ENCODE results near the gene RANBP9.

The RANBP9 gene

DNA sequence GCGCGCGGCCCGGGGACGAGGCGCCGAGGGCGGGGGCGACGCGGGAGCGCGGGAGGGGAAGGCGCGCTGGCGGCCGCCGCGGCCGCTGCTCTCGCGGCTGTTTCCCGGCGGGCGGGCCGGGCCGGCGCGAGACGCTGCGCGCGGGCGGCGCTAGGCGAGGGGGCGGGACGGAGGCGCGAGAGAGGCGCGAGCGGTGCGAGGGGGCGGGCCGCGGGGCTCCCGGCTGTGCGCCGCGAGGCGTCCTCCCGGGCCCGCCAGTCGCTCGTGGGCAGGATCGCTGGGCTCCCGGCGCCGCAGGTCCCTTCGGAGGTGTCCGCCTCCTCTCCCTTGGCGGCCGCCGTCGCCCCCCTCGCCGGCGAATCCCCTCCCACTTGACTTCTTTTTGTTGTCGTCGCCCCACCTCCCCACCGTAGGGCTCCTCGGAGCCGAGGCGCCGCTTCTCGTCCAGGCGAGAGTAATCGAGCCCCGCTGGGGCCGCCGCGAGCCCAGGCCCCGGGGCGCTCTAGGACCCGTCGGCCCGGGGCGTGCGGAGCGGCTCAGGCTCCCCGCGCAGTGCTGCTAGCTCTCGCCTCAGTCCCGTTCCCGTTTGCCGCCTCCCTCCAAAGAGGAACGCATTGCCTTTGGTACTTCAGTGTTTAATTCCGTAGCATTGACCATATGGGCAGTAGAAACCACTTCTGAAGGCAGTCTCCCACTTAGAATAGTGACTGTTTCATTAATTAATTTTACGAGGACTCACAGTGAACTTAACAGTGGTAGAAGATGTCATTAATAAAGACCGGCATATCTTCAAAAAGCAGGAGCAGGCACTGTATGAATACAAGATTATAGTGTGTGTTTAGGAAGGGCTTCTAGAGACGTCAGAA, at the start of gene RANBP9:
RANBP9 (minus strand) TSS at position 103 of the 866 bp plus-strand sequence. CDS start 330 bp downstream, outside the sequence.
- DNase-seq: peak; percentile 66 to 85

DNA sequence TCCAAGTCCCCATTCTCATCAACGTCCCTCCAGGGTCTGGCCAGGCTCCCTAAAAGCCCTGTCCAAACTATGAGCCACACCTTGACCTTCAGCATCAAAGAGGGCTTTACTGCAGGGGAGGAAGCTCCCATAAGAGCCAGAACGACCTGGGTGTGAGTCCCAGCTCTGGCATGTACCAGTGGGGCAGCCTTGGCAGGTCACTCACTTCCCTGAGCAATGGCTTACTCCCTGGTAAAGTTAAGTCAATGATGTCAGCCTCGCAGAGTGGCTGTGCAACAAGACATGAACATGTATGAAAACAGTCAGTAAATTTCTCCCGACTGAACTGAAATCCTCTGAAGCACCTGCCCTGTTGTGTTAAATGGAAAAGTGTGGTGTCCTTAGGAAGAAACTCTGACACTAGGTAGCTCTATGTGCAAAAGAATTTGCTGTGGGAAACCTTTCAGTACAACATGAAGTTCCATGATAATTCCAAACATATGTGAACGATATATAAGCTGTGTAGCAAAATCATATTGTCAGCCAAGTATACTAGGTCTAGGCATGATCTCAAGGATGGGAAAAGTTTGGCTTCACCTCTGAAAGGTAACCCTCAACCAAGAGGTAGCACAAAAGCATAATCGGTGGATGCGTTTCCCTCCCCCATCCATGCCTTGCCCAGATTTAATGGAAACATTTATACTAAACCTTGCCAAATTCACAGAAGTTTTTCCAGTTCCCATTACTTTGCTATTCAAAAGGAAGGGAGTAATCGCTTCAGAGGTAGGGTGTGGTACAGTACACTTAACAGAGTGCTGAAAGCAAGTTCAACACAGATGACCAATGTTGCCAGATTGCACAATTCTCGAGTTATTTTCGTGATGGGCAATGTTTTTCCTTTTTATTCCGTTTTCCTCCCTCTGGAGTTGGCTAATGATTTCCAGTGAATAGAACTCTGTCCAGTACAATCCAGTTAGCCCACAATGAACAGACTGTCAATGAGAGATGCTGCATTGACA, 49.0 kb upstream of the RANBP9 start:
- no peak for DNase-seq

DNA sequence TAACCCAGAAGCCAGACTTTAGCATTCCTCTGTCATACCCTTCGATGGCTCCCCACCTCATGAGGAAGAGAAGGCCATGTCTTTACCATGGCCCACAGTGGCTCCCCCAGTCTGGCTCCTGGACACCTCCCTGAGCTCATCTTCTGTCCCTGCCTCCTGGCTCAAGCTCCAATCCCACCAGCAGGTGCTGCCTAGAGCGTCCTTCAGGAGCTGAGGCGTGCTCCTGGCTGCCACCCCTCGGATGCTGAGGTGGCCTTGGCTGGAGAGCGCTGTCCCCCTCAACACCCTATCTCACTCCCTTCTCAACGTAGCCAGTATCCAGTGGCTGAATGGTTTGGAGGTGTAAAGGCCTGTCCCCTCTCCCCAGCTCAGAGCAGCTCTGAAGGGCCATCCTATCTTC, 47.4 kb upstream of the RANBP9 start:
- no peak for DNase-seq

DNA sequence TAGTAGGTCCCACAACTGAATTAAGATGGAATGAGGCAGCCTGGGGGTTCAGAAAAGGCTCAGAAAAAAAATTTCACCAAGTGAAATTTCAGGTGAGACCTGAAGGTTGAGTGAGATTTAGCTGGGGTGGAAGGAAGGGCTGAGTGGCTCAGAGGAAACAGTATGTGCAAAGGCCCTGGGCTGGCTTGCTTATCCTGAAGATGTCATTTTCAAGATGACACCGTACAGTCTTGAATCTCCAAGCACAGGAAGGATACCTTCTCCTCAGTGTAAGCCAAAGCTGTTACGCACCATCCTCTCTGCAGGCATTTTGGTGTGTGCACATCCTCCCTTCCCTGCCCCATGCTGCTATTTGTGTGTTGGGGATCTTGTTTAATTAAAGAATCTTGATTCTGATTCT, 43.0 kb upstream of the RANBP9 start:
- no peak for DNase-seq

DNA sequence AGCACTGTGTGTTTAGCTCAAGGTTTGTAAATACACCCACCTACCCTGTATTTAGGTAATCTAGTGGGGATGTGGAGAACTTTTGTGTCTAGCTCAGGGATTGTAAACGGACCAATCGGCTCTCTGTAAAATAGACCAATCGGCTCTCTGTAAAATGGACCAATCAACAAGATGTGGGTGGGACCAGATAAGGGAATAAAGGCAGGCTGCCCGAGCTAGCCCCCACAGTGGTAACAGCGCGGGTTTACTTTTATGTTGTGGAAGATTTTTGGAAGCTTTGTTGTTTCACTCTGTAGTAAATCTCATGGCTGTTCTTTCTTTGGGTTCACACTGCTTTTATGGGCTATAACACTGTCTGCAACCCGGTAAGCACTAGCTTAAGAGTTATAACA, 32.1 kb upstream of the RANBP9 start:
- DNase-seq: no peak

DNA sequence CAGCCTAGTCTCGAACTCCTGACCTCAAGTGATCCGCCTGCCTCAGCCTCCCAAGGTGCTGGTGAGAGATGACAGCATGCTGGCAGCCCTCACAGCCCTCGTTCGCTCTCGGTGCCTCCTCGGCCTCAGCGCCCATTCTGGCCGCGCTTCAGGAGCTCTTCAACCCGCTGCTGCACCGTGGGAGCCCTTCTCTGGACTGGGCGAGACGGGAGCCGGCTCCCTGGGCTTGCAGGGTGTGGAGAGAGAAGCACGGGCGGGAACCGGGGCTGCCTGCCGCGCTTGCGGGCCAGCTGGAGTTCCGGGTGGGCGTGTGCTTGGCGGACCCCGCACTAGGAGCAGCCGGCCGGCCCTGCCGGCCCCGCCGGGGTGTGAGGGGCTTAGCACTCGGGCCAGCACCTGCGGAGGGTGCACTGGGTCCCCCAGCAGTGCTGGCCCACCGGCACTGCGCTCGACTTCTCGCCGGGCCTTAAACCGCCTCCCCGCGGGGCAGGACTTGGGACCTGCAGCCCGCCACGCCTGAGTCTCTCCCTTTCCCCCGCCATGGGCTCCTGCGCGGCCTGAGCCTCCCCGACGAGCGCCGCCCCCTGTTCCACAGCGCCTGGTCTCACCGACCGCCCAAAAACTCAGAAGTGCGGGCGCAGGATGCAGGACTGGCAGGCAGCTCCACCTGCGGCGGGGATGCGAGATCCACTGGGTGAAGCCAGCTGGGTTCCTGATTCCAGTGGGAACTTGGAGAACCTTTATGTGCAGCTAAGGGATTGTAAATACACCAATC, 31.5 kb upstream of the RANBP9 start:
- no peak for DNase-seq

DNA sequence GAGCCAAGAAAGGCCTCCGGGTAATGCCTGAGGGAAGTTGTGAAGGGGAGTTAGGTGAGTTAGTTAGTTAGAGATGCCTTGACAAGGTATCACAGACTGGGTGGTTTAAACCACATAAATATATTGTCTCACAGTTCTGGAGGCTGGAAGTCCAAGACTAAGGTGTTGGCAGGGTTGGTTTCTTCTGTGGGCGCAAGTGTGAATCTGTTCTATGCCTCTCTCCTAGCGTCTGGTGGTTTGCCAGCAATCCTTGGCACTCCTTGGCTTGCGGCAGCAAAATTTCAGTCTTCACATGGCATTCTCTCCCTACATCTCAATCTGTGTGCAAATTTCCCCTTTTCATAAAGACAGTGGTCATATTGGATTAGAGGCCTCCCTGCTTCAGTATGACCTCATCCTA, 29.7 kb upstream of the RANBP9 start:
- no peak for DNase-seq

DNA sequence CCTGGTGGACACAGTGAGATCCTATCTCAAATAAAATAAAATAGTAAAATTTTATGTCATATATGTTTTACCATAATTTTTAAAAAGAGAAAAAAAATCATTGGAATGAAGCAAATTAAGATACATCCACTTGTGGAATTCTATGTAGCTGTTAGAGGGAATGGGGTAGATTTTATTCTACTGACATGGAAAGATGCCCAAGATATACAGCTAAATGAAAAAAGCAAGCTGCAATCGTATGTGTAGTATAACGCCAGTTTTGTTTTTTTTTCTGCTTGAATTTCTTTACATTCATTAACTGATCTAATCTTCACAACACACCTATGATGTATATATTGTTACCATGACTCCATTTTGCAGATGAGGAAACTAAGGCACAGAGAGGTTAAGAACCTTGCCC, 23.4 kb upstream of the RANBP9 start:
- DNase-seq: no peak

DNA sequence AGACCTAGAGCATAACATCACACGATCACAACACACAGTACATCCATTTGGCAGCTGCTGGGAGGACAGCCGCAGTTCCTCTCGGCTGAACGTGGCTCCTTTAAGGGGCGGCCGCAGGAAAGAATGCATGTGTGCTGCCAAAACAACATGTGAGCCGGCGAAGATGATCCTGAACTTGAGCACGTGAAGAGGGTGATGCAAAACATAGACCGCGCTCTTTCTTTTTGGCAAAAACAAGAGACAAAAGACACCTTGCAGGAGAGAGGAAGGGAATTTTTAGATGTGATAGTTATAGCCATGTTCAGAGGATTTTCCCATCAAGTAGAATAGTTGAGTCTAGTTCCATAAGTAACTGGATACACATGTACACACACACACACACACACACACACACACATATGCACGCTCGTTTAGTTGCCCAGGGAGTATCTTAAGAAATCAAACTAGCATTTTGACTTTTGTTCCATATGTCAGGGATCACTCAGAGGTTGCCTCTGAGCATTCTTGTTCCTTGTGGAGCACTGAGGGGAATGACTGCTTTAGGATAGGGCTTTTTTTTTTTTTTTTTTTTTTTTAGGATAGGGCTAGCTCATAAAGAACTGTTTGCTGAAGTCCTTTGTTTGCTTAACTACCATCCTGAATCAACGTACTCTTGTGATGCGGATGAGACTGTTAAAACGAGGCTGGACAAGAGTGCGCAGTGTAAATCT, 21.7 kb upstream of the RANBP9 start:
- peak; percentile 32 to 42 for DNase-seq

DNA sequence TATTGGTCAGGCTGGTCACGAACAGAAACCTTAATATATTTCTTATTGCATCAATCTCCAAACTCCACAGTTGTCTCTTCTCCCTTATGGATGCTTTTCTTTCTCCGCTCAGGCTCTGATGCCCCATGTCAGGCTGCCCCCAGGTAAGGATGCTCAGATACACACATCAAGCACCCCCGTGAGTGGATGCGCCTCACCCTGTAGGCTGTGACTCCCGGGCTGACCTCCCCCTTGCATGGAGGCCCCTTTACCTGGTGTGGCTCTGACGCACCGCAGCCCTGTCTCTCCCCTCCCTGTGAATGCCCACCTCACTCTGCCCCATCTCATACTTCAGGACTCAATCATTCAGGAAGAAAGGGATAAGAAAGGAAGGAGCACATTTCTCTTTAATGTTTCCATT, 19.1 kb upstream of the RANBP9 start:
- DNase-seq: no peak

DNA sequence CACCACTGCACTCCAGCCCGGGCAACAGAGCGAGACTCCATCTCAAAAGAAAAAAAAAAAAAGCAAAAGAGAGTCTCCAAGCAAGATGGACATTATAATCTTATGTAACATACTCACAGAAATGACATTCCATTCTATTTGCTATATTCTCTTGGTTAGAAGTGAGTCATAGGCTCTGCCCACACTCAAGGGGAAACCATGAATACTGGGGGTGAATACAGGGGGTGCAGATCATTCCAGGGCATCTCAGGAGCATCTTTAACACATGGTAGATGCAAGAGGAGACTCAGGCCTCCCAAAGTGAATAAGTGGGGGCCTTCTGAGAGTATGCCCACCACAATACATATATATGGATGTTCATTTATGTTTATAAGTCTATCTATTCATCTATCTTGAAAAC, 18.3 kb upstream of the RANBP9 start:
- no peak for DNase-seq

DNA sequence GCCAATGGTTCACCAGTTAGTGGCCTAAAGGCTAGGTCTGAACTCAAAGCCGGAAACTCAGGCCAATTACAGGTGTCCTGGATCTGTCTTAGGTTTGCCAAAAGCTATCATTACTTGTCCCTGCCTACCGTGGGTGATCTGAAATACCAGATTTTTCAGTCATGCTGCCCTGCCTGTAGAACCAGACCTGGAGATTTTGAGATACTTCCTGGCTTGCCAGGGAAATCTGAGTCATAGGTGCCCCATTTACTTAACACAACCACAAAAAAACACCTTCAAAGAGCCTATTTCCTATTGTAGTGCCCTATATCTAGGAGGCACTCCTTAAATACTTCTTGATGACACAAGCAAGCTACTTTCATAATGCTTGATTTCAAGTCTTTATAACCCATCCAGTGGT, 13.9 kb upstream of the RANBP9 start:
- DNase-seq: no peak

DNA sequence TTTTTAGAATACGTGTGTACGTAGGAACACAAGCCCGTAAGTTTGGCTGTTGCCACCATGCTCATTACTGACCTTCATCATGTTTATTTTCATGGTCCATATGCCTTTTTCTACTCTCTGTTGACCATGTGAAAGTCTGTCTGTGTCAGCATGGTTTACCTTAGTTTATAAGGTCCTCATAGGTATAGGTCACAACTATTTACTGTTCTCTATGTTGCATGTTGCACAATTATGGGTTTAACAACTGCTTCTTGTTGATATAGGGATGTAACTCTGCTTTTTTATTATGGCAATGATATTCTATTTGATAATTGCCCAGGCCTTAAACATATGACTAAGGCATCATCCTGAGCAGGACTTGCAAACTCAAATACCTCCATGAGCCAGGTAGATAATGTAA, 13.4 kb upstream of the RANBP9 start:
- DNase-seq: no peak

DNA sequence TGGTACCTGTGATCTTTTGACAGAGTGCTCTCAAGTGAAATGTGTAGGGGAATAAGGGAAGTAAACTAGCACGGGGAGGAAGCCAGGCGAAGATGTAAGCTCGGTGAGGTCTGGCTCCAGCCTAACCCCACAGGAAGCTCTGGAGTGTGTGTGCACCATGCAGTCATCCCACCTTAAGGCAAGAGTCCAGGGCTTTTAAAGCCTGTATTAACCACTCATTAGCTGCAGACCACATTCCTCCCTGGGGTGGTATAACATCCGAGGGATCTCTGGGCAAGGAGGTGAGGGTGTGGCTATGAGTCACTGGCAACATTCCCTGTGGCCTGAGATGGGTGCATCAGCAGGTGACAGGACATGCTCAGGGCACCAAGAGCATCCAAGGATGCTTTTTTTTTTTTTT, 12.5 kb upstream of the RANBP9 start:
- DNase-seq: no peak

DNA sequence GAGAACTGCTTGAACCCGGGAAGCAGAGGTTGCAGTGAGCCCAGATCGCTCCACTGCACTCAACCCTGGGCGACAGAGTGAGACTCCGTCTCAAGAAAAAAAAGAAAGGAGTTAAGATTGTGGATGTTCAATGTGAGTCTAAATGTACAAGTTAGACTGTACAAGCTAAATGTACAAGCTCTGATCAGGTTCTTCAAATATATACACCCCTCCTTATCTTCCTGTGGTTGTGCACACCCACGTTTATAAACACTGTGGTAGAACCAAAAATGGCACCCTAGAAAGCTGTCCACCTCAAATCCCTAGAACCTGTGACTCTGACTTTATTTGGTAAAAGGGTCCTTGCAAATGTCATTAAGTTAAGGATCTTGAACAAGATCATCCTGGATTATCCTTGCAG, 11.2 kb upstream of the RANBP9 start:
- DNase-seq: no peak

DNA sequence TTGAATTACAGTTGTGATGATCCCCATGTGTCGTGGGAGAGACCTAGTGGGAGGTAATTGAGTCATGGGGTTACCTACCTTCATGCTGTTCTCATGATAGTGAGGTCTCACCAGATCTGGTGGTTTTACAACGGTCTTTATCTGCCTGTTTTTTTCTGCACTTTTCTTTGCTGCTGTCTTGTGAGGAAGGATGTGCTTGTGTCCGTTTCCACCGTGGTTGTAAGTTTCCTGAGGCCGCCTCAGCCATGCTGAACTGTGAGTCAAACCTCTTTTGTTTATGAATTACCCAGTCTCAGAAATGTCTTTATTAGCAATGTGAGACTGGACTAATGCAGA, 6.5 kb upstream of the RANBP9 start:
- no peak for DNase-seq

DNA sequence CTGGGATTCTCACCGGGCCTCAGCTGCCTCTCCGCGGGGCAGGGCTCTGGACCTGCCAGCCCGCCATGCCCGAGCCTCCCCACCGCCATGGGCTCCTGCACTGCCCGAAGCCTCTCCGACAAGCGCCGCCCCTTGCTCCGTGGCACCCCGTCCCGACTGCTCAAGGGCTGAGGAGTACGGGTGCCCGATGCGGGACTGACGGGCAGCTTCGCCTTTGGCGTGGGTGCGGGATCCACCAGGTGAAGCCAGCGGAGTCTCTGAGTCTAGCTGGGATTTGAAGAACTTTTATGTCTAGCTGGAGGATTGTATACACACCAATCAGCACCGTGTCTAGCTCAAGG, 5.3 kb upstream of the RANBP9 start:
- no peak for DNase-seq

DNA sequence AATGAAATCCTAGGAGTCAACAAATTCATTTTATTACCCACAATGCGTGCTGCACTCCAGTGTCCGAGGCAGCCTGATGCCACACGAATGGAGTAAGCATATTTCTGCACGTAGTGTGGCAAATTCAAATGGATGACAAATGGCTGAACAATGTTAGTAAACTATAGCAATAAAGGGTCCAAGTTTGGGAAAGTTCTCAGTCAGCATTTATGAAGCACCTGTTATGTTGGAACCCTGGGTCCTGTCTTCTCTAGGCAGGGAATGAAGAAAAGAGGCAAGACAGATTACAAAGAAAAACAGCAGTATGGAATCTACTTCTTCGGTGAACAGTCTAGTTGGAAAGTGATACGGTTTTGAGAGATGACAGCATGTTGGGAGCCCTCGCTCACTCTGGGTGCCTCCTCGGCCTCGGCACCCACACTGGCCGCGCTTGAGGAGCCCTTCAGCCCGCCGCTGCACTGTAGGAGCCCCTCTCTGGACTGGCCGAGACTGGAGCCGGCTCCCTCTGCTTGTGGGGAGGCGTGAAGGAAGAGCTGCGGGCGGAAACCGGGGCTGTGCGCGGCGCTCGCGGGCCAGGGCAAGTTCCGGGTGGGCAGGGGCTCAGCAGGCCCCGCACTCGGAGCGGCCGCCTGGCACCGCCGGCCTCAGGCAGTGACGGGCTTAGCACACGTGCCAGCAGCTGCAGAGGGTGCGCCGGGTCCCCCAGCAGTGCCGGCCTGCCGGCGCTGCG, 4.8 kb upstream of the RANBP9 start:
- no peak for DNase-seq

DNA sequence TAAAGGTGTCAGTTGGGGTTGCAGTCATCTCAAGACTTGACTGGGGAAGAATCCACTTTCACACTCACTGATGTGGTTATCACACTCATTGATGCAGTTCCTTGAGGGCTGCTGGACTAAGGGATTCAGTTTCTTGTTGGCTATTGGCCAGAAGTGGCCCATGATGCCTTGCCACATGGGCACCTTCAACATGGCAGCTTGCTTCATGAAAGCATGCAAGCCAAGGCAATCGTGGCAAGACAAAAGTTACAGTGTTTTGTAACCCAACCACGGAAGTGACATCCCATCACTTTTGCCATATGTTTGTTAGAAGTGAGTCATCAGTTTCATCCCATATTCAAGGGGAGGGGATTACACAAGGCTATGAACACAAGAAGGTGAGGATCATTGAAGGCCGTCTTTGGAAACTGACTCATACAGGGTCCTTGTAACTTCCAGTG, 3.8 kb upstream of the RANBP9 start:
- DNase-seq: no peak

DNA sequence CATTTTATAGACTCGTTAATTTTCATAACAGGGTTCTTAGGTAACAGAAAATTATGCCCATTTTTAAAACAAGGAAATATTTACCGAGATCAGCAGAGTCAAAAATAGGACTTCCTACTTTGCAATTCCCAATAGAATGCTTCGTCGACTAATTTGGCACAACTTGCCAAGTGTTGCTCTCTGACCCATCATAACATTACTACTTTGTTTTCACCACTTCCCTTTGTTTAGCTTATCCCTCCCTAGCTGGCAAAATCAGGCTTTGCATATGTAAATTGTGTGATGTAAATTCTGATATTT, 914 bp upstream of the RANBP9 start:
- no peak for DNase-seq

DNA sequence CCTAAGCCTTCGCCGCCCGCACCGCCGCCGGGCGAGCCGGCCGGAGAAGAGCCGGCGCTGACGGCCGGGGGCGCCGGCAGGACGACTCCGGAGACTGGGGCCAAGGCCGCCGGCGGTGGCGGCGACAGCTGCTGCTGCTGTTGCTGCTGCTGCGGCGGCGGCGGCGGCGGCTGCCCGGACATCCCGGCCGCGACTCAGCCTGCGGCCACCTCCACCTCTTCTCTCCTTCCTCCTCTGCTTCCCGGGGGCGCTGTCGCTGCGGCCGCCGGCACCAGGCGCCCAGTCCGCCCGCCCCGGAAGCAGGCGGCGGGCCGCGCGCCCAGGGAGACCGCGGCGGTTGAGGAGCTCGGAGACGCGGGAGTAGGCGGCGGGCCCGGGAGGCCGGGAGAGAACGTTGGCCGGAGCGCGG, 307 bp downstream of the RANBP9 start:
- DNase-seq: no peak

Data from NCI-H187 (cell line).